ENCODE data around the gene PJA1.
A peak's percentile ranks its signal among the peaks of the same experiment; 100 is the strongest.

PJA1 gene

DNA sequence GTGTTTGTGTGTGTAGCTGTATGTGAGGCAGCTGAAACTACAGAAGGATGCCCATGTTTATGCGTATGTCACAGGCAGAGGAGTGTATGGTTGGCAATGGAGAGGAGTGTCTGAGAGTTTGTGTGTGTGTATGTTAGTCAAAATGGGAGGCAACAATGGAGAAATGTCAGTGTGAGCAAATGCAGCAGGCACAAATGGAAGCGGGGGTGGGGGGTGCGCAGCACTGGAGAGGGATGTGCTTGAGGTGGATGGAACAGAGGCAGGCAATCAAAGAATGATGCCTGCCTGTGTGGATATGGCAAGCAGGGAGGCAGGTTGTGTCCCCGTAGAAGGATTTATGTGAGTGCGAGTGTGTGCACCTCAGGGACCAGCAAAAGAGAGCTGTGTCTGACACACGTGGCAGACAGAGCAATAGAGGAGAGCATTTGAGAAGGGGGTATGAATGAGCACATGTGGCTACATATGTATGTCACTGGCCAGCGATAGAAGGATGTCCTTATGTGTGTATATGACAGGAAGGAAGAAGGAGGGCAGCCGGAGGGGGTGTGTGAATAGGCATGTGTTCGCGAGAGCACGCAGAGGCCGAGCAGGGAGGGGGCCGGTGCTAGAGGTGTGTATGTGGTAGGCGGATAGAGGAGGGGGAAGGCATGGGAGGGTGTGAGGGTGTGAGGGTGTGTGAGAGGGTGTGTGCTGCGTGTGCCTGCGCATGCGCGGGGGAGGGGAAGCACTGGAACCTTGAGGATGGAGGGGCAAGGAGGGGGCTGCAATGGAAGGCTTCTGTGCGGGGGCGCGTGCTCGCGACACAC is 1.1 kb downstream of the PJA1 start:
- peak; percentile 46 for DNase-seq (ENCODE audit: low spot score)

DNA sequence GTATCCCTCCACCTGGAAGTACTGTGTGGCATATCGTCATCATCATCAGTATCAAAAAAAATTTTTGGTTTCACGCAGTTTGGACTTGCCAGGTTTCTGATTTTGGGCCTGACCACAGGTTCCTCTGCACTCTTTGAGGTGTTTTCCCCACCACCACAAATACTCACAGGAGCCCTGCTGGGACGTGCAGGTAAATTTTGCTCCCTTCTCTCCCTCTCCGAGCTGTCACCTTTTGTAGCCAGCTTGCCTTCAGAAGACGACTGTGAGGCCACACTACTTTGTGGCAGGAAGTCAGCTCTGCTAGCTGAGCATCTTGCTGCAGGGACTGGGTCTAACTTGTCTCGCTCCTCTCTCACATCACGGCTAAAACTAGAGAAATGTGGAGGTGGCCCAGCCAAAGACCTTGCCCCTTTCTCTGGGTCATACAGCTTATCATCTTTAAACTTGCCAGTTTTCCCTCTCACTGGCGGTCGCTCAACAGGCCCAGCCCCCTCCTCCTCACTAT is 2.8 kb downstream of the PJA1 start:
- no peak for DNase-seq (ENCODE audit: low spot score)

DNA sequence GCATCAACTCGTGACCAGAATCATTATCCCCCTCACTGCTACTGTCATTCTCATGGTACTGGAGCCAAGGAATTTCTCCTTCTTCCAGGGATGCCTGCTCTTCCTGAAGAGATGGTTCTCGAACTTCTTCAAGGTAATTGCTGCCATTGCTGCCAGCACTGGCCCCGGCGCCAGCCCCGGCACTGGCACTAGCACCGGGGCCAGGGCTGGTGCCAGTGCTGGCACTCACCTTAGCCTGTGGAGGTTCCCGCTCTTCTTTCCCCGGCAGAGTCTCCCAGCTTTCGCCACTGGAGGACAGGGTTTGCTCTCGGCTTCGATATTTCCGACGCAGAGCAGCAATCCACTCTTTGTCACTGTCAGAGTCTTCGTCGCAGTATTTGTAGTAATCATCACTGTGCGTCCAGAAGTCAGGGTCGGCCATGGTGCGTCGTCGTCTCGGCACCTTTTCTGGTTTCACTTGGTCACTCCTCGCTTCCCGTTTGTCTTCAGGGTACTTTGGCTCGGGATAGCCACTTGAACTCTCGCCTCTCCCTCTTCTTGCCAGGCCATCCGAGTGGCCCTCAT is 3.4 kb downstream of the PJA1 start:
- DNase-seq (ENCODE audit: low spot score) = no peak

DNA sequence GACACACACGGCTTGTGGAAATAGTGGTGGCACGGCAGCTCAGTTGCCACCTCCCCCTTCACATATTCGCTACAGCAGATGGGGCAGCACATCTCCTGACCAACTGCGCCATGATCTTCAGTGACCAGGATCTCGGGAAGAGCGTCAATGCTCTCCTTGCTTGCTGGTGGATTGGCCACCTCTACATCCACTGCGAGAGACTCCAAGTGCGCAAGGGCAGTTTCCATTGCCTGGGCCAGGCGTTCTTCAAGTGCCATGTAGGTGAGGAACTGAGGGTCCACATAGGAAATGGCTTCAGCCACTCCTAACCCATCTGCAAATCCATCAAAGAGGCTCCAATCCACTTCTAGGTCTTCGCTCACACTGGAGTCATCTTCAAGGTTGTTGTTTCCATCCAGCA is 3.9 kb downstream of the PJA1 start:
- no peak for DNase-seq (ENCODE audit: low spot score)

DNA sequence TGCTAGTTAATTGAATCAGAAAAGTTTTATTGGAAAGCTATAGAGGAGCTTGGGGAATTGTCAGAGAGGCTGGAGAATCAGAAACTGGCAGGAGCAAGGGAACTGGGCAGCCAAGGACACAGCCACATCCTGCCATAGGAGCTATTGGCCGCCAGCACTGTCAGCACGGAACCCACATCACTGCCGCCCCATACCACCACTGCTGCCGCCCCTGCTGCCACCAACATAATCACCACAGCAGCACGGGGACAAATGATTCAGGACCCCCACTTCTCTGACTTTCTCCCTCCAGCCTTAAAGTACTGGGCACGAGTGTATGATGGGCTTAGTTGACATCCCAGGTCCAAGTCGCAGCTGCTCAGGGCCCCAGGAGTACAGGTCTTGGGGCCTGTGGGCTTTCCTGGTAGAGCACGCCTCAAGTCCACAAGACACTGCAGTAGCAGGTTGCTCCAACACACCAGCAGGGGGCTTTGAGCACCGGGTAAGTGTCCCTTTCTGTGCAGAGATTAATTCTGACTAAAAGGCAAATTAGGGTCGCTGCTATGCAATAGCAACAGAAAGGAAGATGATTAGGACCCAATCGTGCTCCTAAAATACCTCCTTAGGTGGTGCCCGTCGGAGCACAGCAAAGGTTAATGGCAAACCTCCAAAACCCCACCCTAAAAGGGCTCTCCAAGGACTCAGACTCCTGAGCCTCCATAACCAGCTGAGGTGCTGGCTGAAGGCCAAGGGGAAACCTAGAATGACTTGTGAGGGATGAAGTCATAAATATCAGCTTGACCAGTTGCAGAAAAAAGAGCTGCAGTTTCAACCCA is 6.9 kb downstream of the PJA1 start:
- peak; percentile 58 for DNase-seq (ENCODE audit: low spot score)

DNA sequence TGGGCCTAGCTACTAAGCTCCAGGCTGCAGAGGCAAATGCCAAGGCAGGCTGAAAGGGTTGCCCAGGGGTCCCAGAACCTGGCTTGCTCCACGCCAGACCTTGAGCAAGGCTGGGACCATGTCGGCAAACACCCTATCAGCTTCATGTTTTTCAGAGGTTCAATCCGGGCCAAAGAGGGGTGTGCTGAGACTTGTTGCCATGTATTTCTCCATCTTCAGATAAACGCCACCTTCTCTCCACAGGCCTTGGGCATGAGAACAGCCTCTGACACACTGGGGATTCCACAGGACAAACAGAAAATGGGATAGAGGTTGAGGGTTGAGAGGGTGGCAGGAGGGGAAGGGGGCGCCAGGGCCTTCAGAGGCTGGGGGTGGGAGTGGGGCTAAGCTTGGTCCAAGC is 8.6 kb downstream of the PJA1 start:
- DNase-seq (ENCODE audit: low spot score) = no peak

DNA sequence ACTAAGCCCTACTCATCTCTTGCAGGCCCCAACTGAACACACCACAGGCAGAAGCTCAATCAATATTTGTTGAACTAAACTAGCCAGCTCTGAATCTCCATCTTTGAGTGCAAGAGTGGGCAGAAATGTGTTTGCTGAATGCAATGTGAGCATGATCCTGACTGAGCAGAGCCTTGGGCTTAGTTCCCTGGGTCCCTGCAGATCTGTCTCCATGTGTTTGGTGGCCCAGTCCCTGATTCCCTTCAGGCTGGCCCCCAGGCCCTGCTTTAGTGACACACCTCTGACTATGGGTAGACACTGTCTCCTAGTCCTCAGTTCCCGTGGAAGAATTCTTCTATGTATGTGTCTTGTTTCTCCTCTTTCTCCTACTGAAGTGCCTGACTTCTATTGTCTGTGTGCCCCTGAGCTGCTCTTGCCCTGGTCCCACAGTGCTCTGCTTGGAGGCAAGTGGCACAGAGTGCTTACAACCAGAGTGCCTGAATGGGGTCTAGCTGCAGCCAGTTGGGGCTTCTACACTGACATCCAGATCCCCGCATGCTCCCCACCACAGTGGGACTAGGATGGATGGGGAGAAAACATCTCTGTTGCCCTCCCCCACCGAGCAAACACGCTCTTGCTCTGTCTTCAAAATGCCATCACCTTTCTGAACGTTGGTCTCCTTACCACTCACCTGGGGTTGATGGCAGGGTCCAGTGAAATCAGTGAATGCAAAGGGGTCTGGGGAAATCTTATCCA is 9.3 kb downstream of the PJA1 start:
- no peak for DNase-seq (ENCODE audit: low spot score)

DNA sequence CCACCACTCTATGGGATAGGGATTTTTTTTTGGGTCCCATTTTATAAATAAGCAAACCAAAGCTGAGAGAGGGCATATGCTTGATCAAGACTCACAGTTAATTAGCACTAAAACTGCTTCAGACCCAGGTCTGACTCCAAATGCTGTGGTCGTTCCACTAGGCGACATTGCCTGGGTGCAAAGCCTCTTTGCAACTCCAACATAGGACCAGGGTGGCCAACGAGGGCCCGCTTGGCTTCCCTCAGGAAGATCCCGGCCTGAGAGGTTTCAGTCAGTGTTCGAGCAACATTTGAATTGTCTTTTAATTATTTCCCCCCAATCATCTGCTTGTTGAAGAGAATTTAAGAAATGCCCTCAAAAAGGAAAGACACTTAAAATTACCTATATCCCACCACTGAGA is 11.2 kb downstream of the PJA1 start:
- no peak for DNase-seq (ENCODE audit: low spot score)

DNA sequence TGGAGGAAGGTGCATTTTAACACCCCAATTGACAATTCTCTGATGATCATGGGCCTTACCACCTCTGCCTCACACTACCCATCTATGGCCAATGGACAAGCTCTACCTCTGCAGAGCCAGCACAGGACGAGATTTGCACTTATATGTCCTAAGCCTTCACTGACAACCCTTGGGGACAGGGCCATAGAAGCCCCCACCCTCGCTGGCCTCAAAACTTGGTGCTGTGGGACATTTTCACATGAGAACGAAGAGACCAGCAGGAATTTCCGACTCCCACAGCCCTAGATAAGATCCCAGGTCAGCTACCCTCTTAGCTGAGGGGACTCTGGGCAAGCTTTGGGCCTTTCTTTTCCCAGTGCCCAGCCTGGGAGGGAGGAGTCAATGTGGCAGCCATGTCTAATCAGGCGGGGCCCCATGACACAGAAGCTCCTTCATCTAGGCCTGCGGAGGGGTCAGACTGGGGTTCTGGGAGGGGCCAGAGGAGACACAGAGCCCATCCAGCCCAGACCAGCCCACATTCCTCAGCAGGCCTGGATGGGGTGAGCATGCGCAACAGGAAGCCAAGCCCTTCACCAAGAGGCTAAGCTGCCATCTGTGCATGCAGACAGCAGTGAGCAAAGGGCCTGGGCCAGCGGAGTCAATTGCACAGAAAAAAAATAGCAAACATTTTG is 12.1 kb downstream of the PJA1 start:
- no peak for DNase-seq (ENCODE audit: low spot score)

DNA sequence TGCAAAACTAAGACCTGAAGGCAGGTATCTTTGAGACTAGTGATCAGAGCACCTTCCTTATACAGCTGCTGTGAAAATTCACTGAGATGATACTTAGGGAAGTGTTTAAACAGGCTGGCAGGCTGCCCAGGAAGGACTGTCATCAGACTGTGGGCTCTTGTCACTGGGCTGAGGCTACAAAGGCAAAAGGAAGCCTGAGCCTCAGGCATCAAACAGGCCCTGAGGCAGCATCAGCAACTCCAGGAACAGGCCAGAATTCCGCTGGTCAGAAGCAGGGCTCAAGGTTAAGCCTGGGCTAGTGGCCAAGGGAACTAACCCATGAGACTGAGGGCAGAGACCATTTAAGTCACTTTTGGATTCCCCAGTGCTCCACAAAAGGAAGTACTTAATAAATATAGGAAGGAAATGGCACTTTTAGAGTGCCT is 12.8 kb downstream of the PJA1 start:
- no peak for DNase-seq (ENCODE audit: low spot score)

DNA sequence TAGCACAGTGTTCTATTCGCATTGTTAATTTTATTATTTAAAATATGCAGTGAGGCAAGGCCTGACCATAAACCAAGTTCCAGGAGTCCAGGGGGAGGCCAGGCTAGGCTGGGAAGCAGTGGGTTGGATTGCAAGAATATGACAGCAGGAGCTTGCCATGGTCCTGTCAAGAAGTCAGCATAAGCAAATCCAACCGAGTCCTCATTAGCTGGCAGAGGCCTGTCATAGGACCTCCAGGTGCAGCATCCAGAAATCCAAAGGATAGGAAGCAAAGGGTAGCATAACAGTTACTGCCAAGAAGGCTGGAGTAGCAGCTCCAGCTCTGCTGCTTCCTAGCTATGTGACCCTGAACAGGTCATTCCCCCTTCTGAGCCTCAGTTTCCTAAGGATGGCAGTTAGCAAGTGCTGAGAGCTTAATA is 13.4 kb downstream of the PJA1 start:
- DNase-seq (ENCODE audit: low spot score) = no peak

DNA sequence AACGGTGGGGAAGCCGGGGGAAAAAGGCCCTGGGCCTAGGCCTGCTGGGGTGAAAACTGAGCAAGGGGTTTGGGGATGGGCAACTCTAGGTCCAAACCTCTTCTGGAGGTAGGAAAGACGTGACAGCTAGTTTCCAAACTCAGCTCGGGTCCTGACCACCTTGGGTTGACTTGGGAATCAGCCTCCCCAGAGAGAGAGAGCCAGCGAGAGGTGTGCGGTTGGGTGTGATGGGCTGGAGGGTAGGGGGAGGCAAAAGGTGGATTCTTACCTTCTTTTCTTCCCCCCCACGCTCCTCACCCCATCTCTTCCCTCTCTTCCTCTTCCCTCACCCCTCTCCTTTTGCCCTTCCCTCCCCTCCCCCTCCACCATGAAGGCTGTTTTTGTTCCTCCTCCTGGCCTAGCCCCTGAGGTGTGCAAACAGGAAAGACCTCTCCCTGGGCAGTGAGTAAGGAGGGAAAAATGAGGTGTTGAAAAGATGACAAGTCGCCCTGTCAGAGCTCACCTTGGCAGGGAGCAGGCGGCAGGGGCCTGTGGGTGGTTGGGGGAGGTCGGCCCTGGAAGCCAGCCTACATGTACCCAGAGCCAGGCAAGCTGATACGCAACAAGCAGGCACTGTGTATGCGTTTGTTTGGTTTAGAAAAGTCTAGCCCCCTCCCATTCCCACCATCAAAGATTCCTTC is 14.8 kb downstream of the PJA1 start:
- DNase-seq (ENCODE audit: low spot score) = no peak

DNA sequence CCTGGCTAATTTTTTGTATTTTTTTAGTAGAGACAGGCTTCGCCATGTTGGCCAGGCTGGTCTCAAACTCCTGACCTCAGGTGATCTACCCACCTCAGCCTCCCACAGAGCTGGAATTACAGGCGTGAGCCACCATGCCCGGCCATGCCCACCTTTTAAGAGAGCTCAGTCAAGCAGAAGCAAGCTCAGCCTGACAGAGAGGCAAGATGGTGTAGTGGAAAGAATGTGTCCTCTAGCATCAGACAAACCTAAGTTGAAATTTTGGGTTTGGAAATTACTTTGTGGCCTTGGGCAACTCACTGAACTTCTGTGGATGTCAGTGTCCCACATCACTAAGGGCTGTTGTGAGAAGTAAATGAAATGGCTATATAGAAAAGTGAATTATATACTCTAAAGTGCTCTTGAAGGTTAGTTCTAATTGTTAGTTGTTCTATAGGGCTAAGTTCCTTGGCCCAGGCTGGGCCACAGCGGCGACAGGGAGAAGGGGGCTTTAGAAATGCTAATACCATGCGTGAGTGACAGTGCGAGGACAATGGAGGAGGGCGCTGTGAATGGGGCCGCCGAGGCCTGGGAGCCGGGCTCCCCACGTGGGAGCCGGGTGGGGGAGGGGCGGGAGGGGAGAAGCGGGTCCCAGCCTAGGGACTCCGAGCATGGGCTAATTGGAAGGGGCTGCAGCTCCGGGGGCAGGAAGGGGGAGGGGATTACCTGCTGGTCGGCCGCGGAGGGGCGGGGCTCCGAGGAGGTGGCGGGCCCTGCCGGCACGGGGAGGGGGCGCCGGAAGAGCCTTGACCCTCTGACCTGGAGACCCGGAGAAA is 15.6 kb downstream of the PJA1 start:
- DNase-seq (ENCODE audit: low spot score) = no peak

DNA sequence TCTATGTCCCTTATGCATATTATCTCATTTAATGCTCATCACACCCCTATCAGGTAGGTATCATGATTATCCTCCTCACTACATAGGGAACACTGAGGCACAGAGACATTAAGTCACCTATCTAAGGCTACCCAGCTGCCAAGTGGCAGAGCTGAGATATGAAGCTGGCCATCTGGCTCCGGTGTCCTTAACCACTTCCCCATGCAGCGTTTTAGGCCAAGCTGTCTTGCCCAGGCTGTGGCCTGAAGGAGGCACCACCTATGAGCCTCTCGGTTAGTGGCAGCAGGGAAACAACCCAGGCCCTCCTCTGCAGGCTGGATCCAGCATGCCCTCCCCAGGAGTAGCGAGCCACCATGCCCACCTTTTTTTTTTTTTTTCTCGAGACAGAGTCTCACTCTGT is 16.3 kb downstream of the PJA1 start:
- DNase-seq (ENCODE audit: low spot score) = no peak

DNA sequence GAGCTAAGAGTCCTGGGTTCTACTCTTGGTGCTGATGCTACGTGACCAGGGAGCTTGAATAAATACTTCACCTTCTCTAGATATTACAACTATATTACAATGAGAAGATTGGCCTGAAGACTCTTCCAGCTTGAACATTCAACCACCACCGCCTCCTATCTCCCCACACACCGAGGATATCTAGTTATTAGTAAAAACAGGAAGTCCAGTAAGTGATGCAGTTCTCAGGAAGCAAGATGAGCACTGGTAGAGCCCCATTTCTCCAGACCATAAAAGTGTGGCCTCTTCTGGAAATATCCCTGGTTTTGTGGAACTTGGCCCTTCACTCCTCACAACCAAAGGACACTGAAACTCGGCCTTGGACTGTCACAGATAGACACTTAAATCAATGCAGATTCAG is 18.5 kb downstream of the PJA1 start:
- no peak for DNase-seq (ENCODE audit: low spot score)

DNA sequence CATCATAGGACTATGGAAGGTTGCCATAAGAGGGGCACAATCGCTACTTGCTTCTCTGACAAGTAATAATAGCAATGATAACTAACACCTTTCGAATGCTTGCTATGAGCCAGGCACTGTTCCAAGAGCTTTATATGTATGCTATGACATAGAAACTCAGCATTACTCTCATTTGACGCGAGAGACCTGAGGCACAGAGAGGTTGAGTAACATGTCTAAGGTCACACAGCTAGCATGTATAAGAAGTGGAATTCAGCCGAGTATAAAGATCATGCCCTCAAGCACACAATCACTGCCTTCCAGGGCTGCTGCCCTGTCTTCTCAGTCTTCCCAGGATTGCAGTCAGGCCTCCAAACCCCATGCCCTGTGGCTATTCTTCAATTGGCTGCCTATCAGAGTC is 19.5 kb downstream of the PJA1 start:
- no peak for DNase-seq (ENCODE audit: low spot score)

DNA sequence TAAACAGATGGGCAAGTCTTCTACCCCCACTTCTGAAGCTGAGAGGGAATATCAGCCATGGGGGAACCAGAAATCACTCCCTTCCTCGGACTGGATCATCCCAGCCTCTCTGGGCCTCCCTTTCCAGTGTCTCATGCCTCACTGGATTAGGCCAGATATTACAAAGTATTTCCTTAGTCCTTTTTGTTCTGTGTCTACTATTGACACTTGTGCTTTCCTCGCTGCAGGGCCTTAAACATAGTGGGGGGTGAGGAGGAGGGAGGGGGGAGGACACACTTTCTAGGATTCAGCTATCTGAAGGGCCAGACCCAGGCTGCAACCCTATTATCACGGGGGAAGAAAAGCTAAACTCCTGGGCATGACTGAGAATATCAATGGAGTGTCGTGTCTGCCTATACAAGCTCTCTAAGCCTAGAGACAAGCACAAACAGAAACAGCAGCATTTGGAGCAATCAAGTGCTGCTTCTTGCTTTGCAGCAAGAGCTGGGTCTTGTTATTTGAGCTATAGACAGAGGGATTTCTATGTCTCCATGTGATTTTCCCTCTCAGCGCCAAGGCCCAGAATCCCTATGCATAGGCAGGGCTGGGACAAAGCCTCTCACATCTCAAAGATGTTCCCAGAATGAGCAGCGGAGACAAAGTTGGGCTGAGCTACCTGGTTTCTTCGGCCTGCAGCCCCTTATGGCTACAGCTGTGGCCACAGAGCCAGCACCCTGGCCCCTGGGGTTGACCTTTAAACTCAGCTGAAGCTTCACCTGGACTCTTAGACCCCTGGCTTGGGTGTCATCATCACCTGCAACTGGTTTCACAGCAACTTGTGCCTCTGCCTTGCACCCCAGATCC is 20.2 kb downstream of the PJA1 start:
- no peak for DNase-seq (ENCODE audit: low spot score)

DNA sequence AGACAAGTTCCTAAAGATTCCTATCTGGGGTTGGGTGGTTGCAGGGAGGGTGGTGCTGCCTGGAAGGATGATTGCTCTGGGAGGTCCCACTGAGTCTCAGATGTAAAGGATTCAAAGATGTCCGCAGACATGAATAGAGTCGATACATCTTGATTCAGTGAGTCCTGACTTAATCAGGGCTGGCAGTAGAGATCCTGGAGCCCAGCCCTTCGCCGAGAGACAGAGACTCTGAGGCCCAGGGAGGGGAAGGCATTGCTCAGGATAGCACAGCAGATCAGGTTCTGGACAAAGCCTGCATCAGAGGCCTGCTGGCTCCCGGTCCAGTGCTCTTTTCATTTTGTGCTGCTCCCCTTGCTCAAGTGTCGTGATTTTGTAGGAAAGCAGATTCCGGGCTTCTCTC is 21.7 kb downstream of the PJA1 start:
- no peak for DNase-seq (ENCODE audit: low spot score)

DNA sequence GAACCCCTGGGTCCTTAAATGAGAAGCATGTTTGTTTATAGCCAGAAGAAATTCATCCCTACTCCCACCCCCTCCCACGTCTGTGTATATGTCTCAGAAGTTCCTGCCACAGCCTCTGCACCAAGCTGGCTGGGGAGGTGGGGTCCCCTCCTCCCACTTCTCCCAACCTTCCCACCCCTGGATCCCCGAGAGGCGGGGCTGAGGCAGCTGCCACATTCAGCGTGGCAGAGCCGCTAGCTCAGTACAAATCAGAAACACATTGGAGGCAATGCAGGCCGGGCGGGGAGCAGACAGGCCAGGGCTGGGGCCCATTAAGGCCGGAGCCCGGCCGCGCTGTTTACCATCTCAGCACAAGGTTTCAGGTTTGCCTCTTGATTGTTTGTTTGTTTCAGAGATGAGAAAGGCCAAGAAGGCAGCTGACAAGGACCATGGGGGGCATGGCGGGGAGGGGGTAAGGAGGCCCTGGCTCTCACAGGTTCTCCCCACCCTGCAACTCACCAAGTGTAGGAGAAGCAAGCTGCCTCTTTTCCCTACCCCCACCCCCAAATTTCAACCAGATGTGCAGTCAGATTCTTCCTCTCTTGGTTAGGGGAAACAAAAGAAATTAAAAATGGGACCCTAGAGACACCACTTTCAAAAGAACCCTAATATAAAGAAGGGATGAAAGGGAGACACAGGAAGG is 22.3 kb downstream of the PJA1 start:
- no peak for DNase-seq (ENCODE audit: low spot score)
